GM12875 (cell line): ENCODE measurements around the gene RAB31.
"Not testable (repeated sequence)": the region's sequence is repeated elsewhere in the genome, so short reads cannot be mapped to it uniquely, and the experiment has no call there.

Experiments
- H3K4me3 ChIP-seq: one replicate; pipeline ENCODE4 v1.5.1; 2011; ENCODE audit warnings: low read depth, low read length, control low read depth
- CTCF ChIP-seq: IDR thresholded peaks from 2 replicates; pipeline ENCODE4 v1.5.1; 2011; ENCODE audit warnings: low read depth, mild to moderate bottlenecking, control low read depth, inconsistent platforms, low read length, moderate library complexity, borderline replicate concordance; ENCODE audit not compliant: insufficient read depth

The RAB31 gene

DNA sequence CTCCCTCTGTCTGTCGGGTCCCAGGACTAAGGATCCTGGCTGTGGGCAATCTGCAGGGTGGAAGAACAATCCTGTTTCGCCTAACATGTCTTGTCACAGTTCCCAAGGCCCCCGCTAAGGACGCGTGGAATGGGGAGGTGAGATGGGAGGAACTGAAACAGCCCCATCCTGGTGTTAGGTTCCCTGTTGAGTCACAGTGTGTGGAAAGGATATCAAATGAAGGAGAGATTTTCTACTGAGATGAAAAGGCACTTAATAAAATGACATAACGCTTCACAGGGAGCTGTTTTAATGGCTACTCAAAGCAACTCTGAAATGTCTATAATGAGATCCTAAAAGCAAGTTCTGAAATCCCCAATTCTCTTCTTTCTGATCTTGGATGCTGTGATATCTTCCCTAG lies 52.5 kb downstream of the RAB31 start:
- H3K4me3 ChIP-seq: no peak overlapping the region
- no peak for TF ChIP-seq CTCF

- H3K4me3 ChIP-seq: no peak overlapping the region
- no peak for TF ChIP-seq CTCF
Measured at GRCh38 chr18:9762526-9762925, 54.4 kb downstream of the RAB31 start.

DNA sequence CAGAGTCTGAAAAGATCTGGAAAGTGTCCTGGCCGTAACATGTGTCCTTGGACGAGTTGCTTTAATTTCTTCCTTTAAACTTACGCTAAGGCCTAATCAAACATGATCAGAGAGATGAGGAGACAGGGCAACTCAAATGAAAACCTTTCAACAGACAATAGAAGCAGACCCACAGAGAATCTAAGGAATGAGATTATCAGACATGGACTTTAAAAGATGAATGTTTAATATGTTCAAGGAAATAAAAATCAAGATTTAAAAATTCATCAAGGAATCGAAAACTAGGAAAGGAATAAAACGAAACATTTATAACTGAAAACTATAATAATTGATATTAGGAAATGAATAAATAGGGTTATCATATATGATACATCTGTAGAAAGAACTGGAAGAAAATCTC lies 55.1 kb downstream of the RAB31 start:
- TF ChIP-seq CTCF: no peak
- H3K4me3 ChIP-seq: no peak overlapping the region

- TF ChIP-seq CTCF: no peak
- no peak overlapping the region for H3K4me3 ChIP-seq
Measured at GRCh38 chr18:9764011-9764481, 55.9 kb downstream of the RAB31 start.

- TF ChIP-seq CTCF: no peak
- H3K4me3 ChIP-seq: no peak overlapping the region
Measured at GRCh38 chr18:9765501-9765900, 57.4 kb downstream of the RAB31 start.

GRCh38 chr18:9766076-9766481 lies 58.0 kb downstream of the RAB31 start:
- no peak overlapping the region for H3K4me3 ChIP-seq
- no peak for TF ChIP-seq CTCF

- no peak overlapping the region for H3K4me3 ChIP-seq
- TF ChIP-seq CTCF: no peak
Measured at GRCh38 chr18:9766740-9767139, 58.6 kb downstream of the RAB31 start.

GRCh38 chr18:9768071-9768691 lies 60.1 kb downstream of the RAB31 start:
- not testable (repeated sequence) for H3K4me3 ChIP-seq

- not testable (repeated sequence) for H3K4me3 ChIP-seq
Measured at GRCh38 chr18:9770111-9770510, 62.0 kb downstream of the RAB31 start.
